K562 (cell line): Measurements from ENCODE around the gene TOR3A. TPM values are rescaled to one million over a fixed set of nuclear protein-coding genes. Genes with fewer than 3 reads are reported as not detected.

Experiments used
- BCLAF1 ChIP-seq, 2 experiments: fragments of 450-650 bp in 1 of 2; IDR thresholded peaks; 2 replicates each; pipeline ENCODE4 v1.6.1; 2011 to 2017; ENCODE audit warnings: low read depth in 2 of 2, antibody characterized with exemption in 1 of 2, borderline replicate concordance in 1 of 2, low read length in 1 of 2, mild to moderate bottlenecking in 1 of 2, mixed read lengths in 1 of 2; ENCODE audit not compliant: control insufficient read depth in 1 of 2
- E2F5 ChIP-seq: sonication (generic); formaldehyde crosslinking; IDR thresholded peaks from 2 replicates; pipeline ENCODE4 v1.8.0; 2022; ENCODE audit warnings: mild to moderate bottlenecking, missing genetic modification reagents
- FOXM1 ChIP-seq, 2 experiments: fragments of 450-650 bp in 1 of 2; sonication (generic) in 1 of 2; formaldehyde crosslinking in 1 of 2; IDR thresholded peaks; 2 replicates each; pipeline versions ENCODE4 v1.6.1 to v1.9.0; 2017 to 2022; ENCODE audit warnings: low read depth in 2 of 2, mild to moderate bottlenecking in 2 of 2, missing genetic modification reagents in 1 of 2, moderate library complexity in 1 of 2
- LCOR ChIP-seq: sonication (generic); formaldehyde crosslinking; IDR thresholded peaks from 2 replicates; pipeline ENCODE4 v1.8.0; 2022; ENCODE audit warnings: mild to moderate bottlenecking, missing genetic modification reagents
- RFX1 ChIP-seq: fragments of 450-650 bp; IDR thresholded peaks from 2 replicates; pipeline ENCODE4 v1.6.1; 2016; ENCODE audit warnings: mild to moderate bottlenecking, moderate library complexity
- RHOXF2B ChIP-seq: fragments of 250-450 bp; sonication (Bioruptor Pico); conservative IDR thresholded peaks from 2 replicates; pipeline ENCODE4 v1.5.1; 2021
- SP2 ChIP-seq: IDR thresholded peaks from 2 replicates; pipeline ENCODE4 v1.6.1; 2011; ENCODE audit warnings: mild to moderate bottlenecking, low read depth, low read length, moderate library complexity; ENCODE audit not compliant: poor library complexity, severe bottlenecking; ENCODE audit errors: extremely low read depth
- THRAP3 ChIP-seq: fragments of 450-650 bp; IDR thresholded peaks from 2 replicates; pipeline ENCODE4 v1.6.1; 2016; ENCODE audit warnings: mild to moderate bottlenecking, inconsistent platforms, borderline replicate concordance
- polyA plus RNA-seq, 8 experiments: library from polyadenylated mRNA; depleted of rRNA in 4 of 8; stranded (reverse) in 5 of 8; unstranded in 3 of 8; fragments of >200 nt; fragmentation: Nextera tagmentation in 2 of 8; fragmentation: Illumina TruSeq in 1 of 8; extraction: Ambion mirVana in 2 of 8; extraction: Trizol in 1 of 8; gene quantifications; 2 replicates each; pipeline versions ENCODE4 v1.2.1 to v1.2.3, GENCODE V29; 2011 to 2014; ENCODE audit warnings: inconsistent platforms in 1 of 8, missing spikeins in 1 of 8
- total RNA-seq, 7 experiments: library from RNA; depleted of rRNA in 6 of 7; stranded (reverse); fragments of >200 nt in 6 of 7; fragmentation: Illumina TruSeq in 2 of 7; extraction: Trizol in 2 of 7; gene quantifications; 2 replicates each; pipeline versions ENCODE4 v1.2.1 to v1.2.3, GENCODE V29; 2011 to 2021; ENCODE audit warnings: low replicate concordance in 1 of 7
- TF ChIP-seq, protein P1 (sequence below): fragments of 200-800 bp; sonication (Bioruptor generic); IDR thresholded peaks from 2 replicates; pipeline ENCODE4 v1.6.1; 2017; ENCODE audit warnings: missing genetic modification characterization, missing compliant biosample characterization

TOR3A gene
- total and polyA plus RNA-seq, 9 of the 15 experiments (the other 6 are each of a cell fraction or from before 2014, with no cell fraction given), result 7.9 to 94.5 (median 39.7) TPM

DNA sequence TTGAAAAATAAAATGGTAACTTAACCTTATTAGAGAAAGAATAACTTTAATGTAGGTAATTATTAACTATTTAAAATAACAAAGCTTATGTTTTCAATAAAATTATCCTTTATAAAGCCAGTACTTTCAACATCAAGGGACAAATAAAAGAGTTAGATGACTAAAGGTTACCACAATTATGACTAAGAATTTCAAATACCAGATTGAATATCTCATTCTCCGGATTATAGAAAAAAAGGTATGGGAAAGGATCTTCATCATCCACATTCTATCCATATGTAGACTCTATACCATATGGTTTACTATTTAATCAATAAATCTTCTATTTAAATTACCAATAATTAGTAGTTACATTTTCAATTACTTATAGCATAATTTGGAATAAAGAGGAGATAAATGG is 62.8 kb downstream of the TOR3A start (continued):
- TF ChIP-seq, protein P1, sequence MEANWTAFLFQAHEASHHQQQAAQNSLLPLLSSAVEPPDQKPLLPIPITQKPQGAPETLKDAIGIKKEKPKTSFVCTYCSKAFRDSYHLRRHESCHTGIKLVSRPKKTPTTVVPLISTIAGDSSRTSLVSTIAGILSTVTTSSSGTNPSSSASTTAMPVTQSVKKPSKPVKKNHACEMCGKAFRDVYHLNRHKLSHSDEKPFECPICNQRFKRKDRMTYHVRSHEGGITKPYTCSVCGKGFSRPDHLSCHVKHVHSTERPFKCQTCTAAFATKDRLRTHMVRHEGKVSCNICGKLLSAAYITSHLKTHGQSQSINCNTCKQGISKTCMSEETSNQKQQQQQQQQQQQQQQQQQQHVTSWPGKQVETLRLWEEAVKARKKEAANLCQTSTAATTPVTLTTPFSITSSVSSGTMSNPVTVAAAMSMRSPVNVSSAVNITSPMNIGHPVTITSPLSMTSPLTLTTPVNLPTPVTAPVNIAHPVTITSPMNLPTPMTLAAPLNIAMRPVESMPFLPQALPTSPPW, result no peak
- TF ChIP-seq FOXM1 (IDR thresholded peaks at IDR 0.05; ENCODE audit: low read depth) (no peak), FOXM1 (CRISPR knock-in tag; IDR thresholded peaks at IDR 0.05; ENCODE audit: low read depth) (no peak), RHOXF2B (CRISPR knock-in tag) (no peak), RFX1 (no peak), BCLAF1 (IDR thresholded peaks at IDR 0.05; ENCODE audit: borderline replicate concordance in 1 of 2, control insufficient read depth in 1 of 2, low read depth in 2 of 2, low read length in 1 of 2) (no peak), LCOR (CRISPR knock-in tag) (no peak), E2F5 (CRISPR knock-in tag) (no peak), SP2 (no peak), THRAP3 (no peak)
- TF ChIP-seq, all 486 proteins: peak for 0
